WTC11 (cell line): ENCODE measurements around the gene LPP. TPM values are rescaled to one million over a fixed set of nuclear protein-coding genes. Genes with fewer than 3 reads are reported as not detected.

Experiments
- ATAC-seq: fragments of 200-7000 bp; cut with Tn5 transposase; 2 replicates; pipeline ENCODE4 v1.10.0; 2021; ENCODE audit warnings: mild to moderate bottlenecking, moderate library complexity
- CTCF ChIA-PET: fragments of 300-600 bp; sonication (Branson Sonifier 250); formaldehyde crosslinking; loops from one replicate; lab custom pipeline; 2021; ENCODE audit warnings: antibody characterized with exemption; lab: Charles Lee
- POLR2A ChIA-PET: fragments of 350-600 bp; sonication (Branson Sonifier 250); formaldehyde crosslinking; loops from one replicate; lab custom pipeline; 2021; ENCODE audit warnings: antibody characterized with exemption; lab: Charles Lee
- DNase-seq: peaks from one replicate; pipeline ENCODE4 v3.0.0; 2021; ENCODE audit warnings: low spot score
- H3K27ac Mint-ChIP-seq: 2 replicates; pipeline ENCODE4 v1.8.0; 2021; ENCODE audit warnings: mixed read lengths
- H3K27me3 Mint-ChIP-seq: 2 replicates; pipeline ENCODE4 v1.8.0; 2021; ENCODE audit warnings: low read depth, mild to moderate bottlenecking, moderate library complexity, mixed read lengths
- H3K36me3 Mint-ChIP-seq: 2 replicates; pipeline ENCODE4 v1.8.0; 2021; ENCODE audit warnings: mixed read lengths
- H3K4me1 Mint-ChIP-seq: 2 replicates; pipeline ENCODE4 v1.8.0; 2022; ENCODE audit warnings: mixed read lengths
- H3K4me3 Mint-ChIP-seq: 2 replicates; pipeline ENCODE4 v1.8.0; 2021; ENCODE audit warnings: mild to moderate bottlenecking, moderate library complexity, mixed read lengths
- H3K9me3 Mint-ChIP-seq: 2 replicates; pipeline ENCODE4 v1.8.0; 2021; ENCODE audit warnings: mixed read lengths
- ELF4 ChIP-seq: sonication (generic); formaldehyde crosslinking; IDR thresholded peaks from 2 replicates; pipeline ENCODE4 v1.8.1; 2022; ENCODE audit warnings: low read depth, mild to moderate bottlenecking, moderate library complexity, missing genetic modification reagents
- ESRRA ChIP-seq: sonication (generic); formaldehyde crosslinking; IDR thresholded peaks from 2 replicates; pipeline ENCODE4 v1.8.1; 2022; ENCODE audit warnings: mild to moderate bottlenecking, missing genetic modification reagents, borderline replicate concordance
- GABPB1 ChIP-seq: sonication (generic); formaldehyde crosslinking; IDR thresholded peaks from 2 replicates; pipeline ENCODE4 v1.8.1; 2023; ENCODE audit warnings: mild to moderate bottlenecking, missing genetic modification reagents
- JUN ChIP-seq: sonication (generic); formaldehyde crosslinking; IDR thresholded peaks from 2 replicates; pipeline ENCODE4 v1.8.0; 2023; ENCODE audit warnings: mild to moderate bottlenecking, missing genetic modification reagents
- NFE2L1 ChIP-seq: sonication (generic); formaldehyde crosslinking; IDR thresholded peaks from 2 replicates; pipeline ENCODE4 v1.8.1; 2023; ENCODE audit warnings: missing genetic modification reagents
- SMAD3 ChIP-seq: sonication (generic); formaldehyde crosslinking; IDR thresholded peaks from 2 replicates; pipeline ENCODE4 v1.8.0; 2022; ENCODE audit warnings: missing genetic modification reagents, mild to moderate bottlenecking, borderline replicate concordance
- TP53 ChIP-seq: sonication (generic); formaldehyde crosslinking; IDR thresholded peaks from 2 replicates; pipeline ENCODE4 v1.8.1; 2023; ENCODE audit warnings: mild to moderate bottlenecking, missing genetic modification reagents
- ZNF263 ChIP-seq: sonication (generic); formaldehyde crosslinking; IDR thresholded peaks from 2 replicates; pipeline ENCODE4 v1.8.1; 2022; ENCODE audit warnings: low read depth, mild to moderate bottlenecking, moderate library complexity, missing genetic modification reagents
- ZNF416 ChIP-seq: fragments of 250-450 bp; sonication (Bioruptor Pico); IDR thresholded peaks from 2 replicates; pipeline ENCODE4 v1.9.0; 2021; ENCODE audit warnings: mild to moderate bottlenecking, inconsistent platforms
- ZNF423 ChIP-seq: fragments of 250-450 bp; sonication (Bioruptor Pico); IDR thresholded peaks from 2 replicates; pipeline ENCODE4 v2.1.2; 2022; ENCODE audit warnings: mild to moderate bottlenecking, moderate library complexity
- total RNA-seq: library from RNA; stranded (reverse); gene quantifications from 3 replicates; pipeline ENCODE4 v1.2.3, GENCODE V29; 2021
- TF ChIP-seq, protein P1 (sequence below): sonication (generic); formaldehyde crosslinking; IDR thresholded peaks from 2 replicates; pipeline ENCODE4 v1.8.1; 2022; ENCODE audit warnings: low read depth, missing genetic modification reagents, borderline replicate concordance
- TF ChIP-seq, protein P2 (sequence below): fragments of 250-450 bp; sonication (Bioruptor Pico); IDR thresholded peaks from 2 replicates; pipeline ENCODE4 v1.8.0; 2021; ENCODE audit warnings: mild to moderate bottlenecking
- TF ChIP-seq, protein P3 (sequence below): fragments of 250-450 bp; sonication (Bioruptor Pico); IDR thresholded peaks from 2 replicates; pipeline ENCODE4 v1.9.0; 2021; ENCODE audit warnings: moderate library complexity, mild to moderate bottlenecking, inconsistent platforms, borderline replicate concordance
- TF ChIP-seq, protein P4 (sequence below): sonication (generic); formaldehyde crosslinking; IDR thresholded peaks from 2 replicates; pipeline ENCODE4 v1.8.1; 2023; ENCODE audit warnings: mild to moderate bottlenecking, missing genetic modification reagents
- TF ChIP-seq, protein P5 (sequence below): sonication (generic); formaldehyde crosslinking; conservative IDR thresholded peaks from 2 replicates; pipeline ENCODE4 v1.8.1; 2023; ENCODE audit warnings: mild to moderate bottlenecking, low read depth, missing genetic modification reagents, moderate library complexity
- TF ChIP-seq, protein P6 (sequence below): sonication (generic); formaldehyde crosslinking; IDR thresholded peaks from 2 replicates; pipeline ENCODE4 v1.8.1; 2023; ENCODE audit warnings: mild to moderate bottlenecking, missing genetic modification reagents, moderate library complexity

The LPP gene
- total RNA-seq, 1 experiment from 2014 or later: 49.6 TPM

DNA sequence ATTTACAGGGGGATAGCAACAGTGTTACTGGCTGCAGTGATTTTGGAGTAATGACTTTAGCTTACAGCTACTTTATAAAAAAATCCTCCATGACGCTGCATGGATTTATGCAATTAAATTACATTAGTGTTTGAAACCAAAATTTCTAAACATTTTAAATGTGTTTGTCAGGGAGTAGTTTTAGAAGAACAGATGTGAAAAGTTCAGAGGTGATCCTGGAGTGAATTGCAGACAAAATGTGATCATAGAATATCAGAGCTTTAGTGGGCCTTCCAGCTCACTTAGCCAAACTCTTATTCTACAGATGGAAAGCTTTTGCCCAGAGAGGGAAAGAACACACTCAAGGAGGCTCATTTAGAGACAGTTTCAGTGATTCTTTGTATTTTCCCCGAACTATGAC lies 376.3 kb downstream of the LPP start:
- Mint-ChIP-seq H3K9me3 (no peaks in the 10 kb centered on the region), H3K4me3 (no peak overlapping the region)
- POLR2A ChIA-PET: no interaction called here
- ATAC-seq: no peak
- TF ChIP-seq, protein P1, sequence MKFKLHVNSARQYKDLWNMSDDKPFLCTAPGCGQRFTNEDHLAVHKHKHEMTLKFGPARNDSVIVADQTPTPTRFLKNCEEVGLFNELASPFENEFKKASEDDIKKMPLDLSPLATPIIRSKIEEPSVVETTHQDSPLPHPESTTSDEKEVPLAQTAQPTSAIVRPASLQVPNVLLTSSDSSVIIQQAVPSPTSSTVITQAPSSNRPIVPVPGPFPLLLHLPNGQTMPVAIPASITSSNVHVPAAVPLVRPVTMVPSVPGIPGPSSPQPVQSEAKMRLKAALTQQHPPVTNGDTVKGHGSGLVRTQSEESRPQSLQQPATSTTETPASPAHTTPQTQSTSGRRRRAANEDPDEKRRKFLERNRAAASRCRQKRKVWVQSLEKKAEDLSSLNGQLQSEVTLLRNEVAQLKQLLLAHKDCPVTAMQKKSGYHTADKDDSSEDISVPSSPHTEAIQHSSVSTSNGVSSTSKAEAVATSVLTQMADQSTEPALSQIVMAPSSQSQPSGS (CRISPR knock-in tag): no peak
- TF ChIP-seq NFE2L1 (CRISPR knock-in tag): no peak
- no peak for TF ChIP-seq ELF4
- TF ChIP-seq, protein P2, sequence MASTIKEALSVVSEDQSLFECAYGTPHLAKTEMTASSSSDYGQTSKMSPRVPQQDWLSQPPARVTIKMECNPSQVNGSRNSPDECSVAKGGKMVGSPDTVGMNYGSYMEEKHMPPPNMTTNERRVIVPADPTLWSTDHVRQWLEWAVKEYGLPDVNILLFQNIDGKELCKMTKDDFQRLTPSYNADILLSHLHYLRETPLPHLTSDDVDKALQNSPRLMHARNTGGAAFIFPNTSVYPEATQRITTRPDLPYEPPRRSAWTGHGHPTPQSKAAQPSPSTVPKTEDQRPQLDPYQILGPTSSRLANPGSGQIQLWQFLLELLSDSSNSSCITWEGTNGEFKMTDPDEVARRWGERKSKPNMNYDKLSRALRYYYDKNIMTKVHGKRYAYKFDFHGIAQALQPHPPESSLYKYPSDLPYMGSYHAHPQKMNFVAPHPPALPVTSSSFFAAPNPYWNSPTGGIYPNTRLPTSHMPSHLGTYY (CRISPR knock-in tag): no peak
- TF ChIP-seq, protein P3, sequence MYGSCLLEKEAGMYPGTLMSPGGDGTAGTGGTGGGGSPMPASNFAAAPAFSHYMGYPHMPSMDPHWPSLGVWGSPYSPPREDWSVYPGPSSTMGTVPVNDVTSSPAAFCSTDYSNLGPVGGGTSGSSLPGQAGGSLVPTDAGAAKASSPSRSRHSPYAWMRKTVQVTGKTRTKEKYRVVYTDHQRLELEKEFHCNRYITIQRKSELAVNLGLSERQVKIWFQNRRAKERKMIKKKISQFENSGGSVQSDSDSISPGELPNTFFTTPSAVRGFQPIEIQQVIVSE (CRISPR knock-in tag): no peak
- TF ChIP-seq, protein P4, sequence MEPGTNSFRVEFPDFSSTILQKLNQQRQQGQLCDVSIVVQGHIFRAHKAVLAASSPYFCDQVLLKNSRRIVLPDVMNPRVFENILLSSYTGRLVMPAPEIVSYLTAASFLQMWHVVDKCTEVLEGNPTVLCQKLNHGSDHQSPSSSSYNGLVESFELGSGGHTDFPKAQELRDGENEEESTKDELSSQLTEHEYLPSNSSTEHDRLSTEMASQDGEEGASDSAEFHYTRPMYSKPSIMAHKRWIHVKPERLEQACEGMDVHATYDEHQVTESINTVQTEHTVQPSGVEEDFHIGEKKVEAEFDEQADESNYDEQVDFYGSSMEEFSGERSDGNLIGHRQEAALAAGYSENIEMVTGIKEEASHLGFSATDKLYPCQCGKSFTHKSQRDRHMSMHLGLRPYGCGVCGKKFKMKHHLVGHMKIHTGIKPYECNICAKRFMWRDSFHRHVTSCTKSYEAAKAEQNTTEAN (CRISPR knock-in tag): no peak
- TF ChIP-seq ZNF423 (CRISPR knock-in tag): no peak
- TF ChIP-seq GABPB1: no peak
- TF ChIP-seq ESRRA (CRISPR knock-in tag): no peak
- TF ChIP-seq, protein P5, sequence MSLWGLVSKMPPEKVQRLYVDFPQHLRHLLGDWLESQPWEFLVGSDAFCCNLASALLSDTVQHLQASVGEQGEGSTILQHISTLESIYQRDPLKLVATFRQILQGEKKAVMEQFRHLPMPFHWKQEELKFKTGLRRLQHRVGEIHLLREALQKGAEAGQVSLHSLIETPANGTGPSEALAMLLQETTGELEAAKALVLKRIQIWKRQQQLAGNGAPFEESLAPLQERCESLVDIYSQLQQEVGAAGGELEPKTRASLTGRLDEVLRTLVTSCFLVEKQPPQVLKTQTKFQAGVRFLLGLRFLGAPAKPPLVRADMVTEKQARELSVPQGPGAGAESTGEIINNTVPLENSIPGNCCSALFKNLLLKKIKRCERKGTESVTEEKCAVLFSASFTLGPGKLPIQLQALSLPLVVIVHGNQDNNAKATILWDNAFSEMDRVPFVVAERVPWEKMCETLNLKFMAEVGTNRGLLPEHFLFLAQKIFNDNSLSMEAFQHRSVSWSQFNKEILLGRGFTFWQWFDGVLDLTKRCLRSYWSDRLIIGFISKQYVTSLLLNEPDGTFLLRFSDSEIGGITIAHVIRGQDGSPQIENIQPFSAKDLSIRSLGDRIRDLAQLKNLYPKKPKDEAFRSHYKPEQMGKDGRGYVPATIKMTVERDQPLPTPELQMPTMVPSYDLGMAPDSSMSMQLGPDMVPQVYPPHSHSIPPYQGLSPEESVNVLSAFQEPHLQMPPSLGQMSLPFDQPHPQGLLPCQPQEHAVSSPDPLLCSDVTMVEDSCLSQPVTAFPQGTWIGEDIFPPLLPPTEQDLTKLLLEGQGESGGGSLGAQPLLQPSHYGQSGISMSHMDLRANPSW (CRISPR knock-in tag): no peak
- TF ChIP-seq, all 79 proteins: peak for 0
- H3K27me3 Mint-ChIP-seq: no peaks in the 10 kb centered on the region
- no peak for DNase-seq
- H3K36me3 Mint-ChIP-seq: no peaks in the 10 kb centered on the region
- CTCF ChIA-PET: interaction anchor here (1.3 to 1.4 kb wide), 2 partner anchors 219 kb away, joined by 3 read pairs; no protein-coding TSS in a partner anchor
- H3K27ac Mint-ChIP-seq: no peak overlapping the region
- peaks cover 21% of the 10 kb centered on the region for H3K4me1 Mint-ChIP-seq

DNA sequence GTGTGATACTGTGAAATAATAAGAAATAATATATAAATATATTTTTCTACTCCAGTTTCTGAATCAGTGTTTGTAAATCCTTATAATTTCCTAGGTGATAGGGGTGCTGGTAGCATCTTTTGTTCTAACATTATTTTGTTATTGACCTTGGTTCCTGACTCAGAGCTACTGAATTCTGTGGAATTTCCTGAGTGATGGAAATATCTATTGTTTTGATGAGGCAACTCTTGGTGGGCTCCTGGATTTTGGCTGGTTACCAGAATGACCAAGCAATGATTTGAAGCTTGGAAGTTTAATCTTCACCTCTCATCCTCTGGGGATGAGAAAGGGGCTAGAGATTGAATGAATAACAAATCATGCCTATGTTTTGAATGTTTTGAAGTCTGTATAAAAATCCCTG lies 377.3 kb downstream of the LPP start:
- Mint-ChIP-seq H3K36me3 (no peaks in the 10 kb centered on the region), H3K4me1 (peaks cover 21% of the 10 kb centered on the region), H3K27ac (no peak overlapping the region), H3K9me3 (no peaks in the 10 kb centered on the region), H3K4me3 (no peak overlapping the region), H3K27me3 (no peaks in the 10 kb centered on the region)
- POLR2A ChIA-PET: no interaction called here
- CTCF ChIA-PET: interaction anchor here (1.4 kb wide), 1 partner anchor 218 kb away, joined by 3 read pairs; no protein-coding TSS in a partner anchor
- DNase-seq: no peak
- ATAC-seq: no peak
- no peak for TF ChIP-seq ZNF416
- no peak for TF ChIP-seq TP53 (CRISPR knock-in tag)
- TF ChIP-seq SMAD3 (CRISPR knock-in tag): no peak
- TF ChIP-seq ZNF263 (CRISPR knock-in tag): no peak
- no peak for TF ChIP-seq JUN (CRISPR knock-in tag)
- TF ChIP-seq, protein P6, sequence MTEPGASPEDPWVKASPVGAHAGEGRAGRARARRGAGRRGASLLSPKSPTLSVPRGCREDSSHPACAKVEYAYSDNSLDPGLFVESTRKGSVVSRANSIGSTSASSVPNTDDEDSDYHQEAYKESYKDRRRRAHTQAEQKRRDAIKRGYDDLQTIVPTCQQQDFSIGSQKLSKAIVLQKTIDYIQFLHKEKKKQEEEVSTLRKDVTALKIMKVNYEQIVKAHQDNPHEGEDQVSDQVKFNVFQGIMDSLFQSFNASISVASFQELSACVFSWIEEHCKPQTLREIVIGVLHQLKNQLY (CRISPR knock-in tag): no peak
- TF ChIP-seq, all 79 proteins: peak for 0
